H1 (cell line): ENCODE data around the gene ZDHHC11B. TPM values are rescaled to one million over a fixed set of nuclear protein-coding genes. Genes with fewer than 3 reads are reported as not detected.
A peak's percentile ranks its signal among the peaks of the same experiment; 100 is the strongest.

Experiments used
- CTCF ChIA-PET: fragments of 300-600 bp; sonication (Branson Sonifier 250); formaldehyde crosslinking; loops from one replicate; lab custom pipeline; 2021; ENCODE audit not compliant: partially characterized antibody; lab: Charles Lee
- POLR2A ChIA-PET: fragments of 300-600 bp; sonication (Branson Sonifier 250); formaldehyde crosslinking; loops from one replicate; lab custom pipeline; 2021; ENCODE audit warnings: inconsistent platforms; ENCODE audit not compliant: partially characterized antibody; lab: Charles Lee
- DNase-seq, 2 experiments: peaks; one replicate each; pipeline versions ENCODE4 v3.0.0 to v3.0.0-alpha.2; 2010 to 2022; ENCODE audit warnings: low spot score in 2 of 2, low read depth in 1 of 2, mixed read lengths in 1 of 2
- FAIRE-seq: peaks from 2 replicates; lab custom pipeline; 2011; peaks lifted over from hg19 to GRCh38; lab: Jason Lieb, UNC
- H2AFZ ChIP-seq: 2 replicates; pipeline ENCODE4 v1.8.1; 2012; ENCODE audit warnings: low read length, inconsistent platforms
- H2AK5ac ChIP-seq: 2 replicates; pipeline ENCODE4 v1.6.1; 2013; ENCODE audit warnings: low read depth, low read length
- H2BK120ac ChIP-seq: replicated peaks from 2 replicates; pipeline ENCODE3; 2013; ENCODE audit warnings: low read depth, low read length, inconsistent platforms
- H2BK12ac ChIP-seq: 2 replicates; pipeline ENCODE4 v1.6.1; 2013; ENCODE audit warnings: low read depth, low read length
- H2BK15ac ChIP-seq: 2 replicates; pipeline ENCODE4 v1.6.1; 2013; ENCODE audit warnings: low read length
- H2BK20ac ChIP-seq: 2 replicates; pipeline ENCODE4 v1.6.1; 2013; ENCODE audit warnings: low read length
- H2BK5ac ChIP-seq: 2 replicates; pipeline ENCODE4 v1.6.1; 2013; ENCODE audit warnings: low read depth, low read length
- H3K14ac ChIP-seq: 2 replicates; pipeline ENCODE4 v1.6.1; 2013; ENCODE audit warnings: inconsistent platforms; ENCODE audit not compliant: insufficient read length
- H3K18ac ChIP-seq: 2 replicates; pipeline ENCODE4 v1.6.1; 2013; ENCODE audit warnings: low read length; ENCODE audit errors: extremely low read depth
- H3K23ac ChIP-seq: 2 replicates; pipeline ENCODE4 v1.6.1; 2013; ENCODE audit warnings: inconsistent platforms; ENCODE audit not compliant: insufficient read length
- H3K23me2 ChIP-seq: 2 replicates; pipeline ENCODE4 v1.6.1; 2013; ENCODE audit warnings: low read depth, low read length
- H3K27ac ChIP-seq: 2 replicates; pipeline ENCODE4 v1.6.1; 2011; ENCODE audit warnings: low read depth, low read length, inconsistent platforms
- H3K27me3 ChIP-seq, 4 experiments: replicated peaks in 1 of 4; 1 replicate in 1 of 4; 2 replicates in 3 of 4; pipeline versions ENCODE4 v1.6.1 to v1.8.1; 2011 to 2013; ENCODE audit warnings: low read length in 3 of 4, mild to moderate bottlenecking in 3 of 4, inconsistent platforms in 2 of 4, mixed read lengths in 2 of 4, moderate library complexity in 1 of 4; ENCODE audit not compliant: control insufficient read depth in 3 of 4, insufficient read depth in 3 of 4; ENCODE audit errors: extremely low read depth in 1 of 4
- H3K36me3 ChIP-seq, 4 experiments: 2 replicates each; pipeline versions ENCODE4 v1.6.1 to v1.8.1; 2011 to 2013; ENCODE audit warnings: mild to moderate bottlenecking in 4 of 4, low read length in 3 of 4, moderate library complexity in 2 of 4, control low read depth in 1 of 4, inconsistent platforms in 1 of 4; ENCODE audit not compliant: insufficient read depth in 4 of 4, control insufficient read depth in 2 of 4
- H3K4ac ChIP-seq: replicated peaks from 2 replicates; pipeline ENCODE3; 2013; ENCODE audit warnings: low read length, low read depth, mixed read lengths, inconsistent platforms; ENCODE audit not compliant: insufficient read length
- H3K4me1 ChIP-seq, 4 experiments: replicated peaks in 1 of 4; 1 replicate in 1 of 4; 2 replicates in 3 of 4; pipeline versions ENCODE4 v1.6.1 to v1.8.1; 2011 to 2013; ENCODE audit warnings: low read length in 3 of 4, inconsistent platforms in 2 of 4, mixed read lengths in 1 of 4; ENCODE audit not compliant: insufficient read depth in 4 of 4, control insufficient read depth in 3 of 4
- H3K4me2 ChIP-seq, 2 experiments: 2 replicates each; pipeline versions ENCODE4 v1.6.1 to v1.8.1; 2011 to 2013; ENCODE audit warnings: low read depth in 2 of 2, low read length in 2 of 2, control low read depth in 1 of 2, inconsistent platforms in 1 of 2, mild to moderate bottlenecking in 1 of 2; ENCODE audit not compliant: insufficient read depth in 1 of 2
- H3K4me3 ChIP-seq, 4 experiments: fragments of 200-600, 300-600 bp in 1 of 4; sonication (generic), shearing (Covaris generic), sonication (Bioruptor Twin) in 1 of 4; 2 replicates each; pipeline versions ENCODE4 v1.5.1 to v1.8.1; 2011 to 2016; ENCODE audit warnings: low read length in 4 of 4, low read depth in 3 of 4, control low read depth in 2 of 4, inconsistent platforms in 2 of 4, mild to moderate bottlenecking in 2 of 4, mixed read lengths in 1 of 4, moderate library complexity in 1 of 4; ENCODE audit not compliant: insufficient read depth in 2 of 4; ENCODE audit errors: extremely low read depth in 1 of 4
- H3K56ac ChIP-seq: replicated peaks from 2 replicates; pipeline ENCODE3; 2013; ENCODE audit warnings: low read depth, mild to moderate bottlenecking, mixed read lengths, low read length, inconsistent platforms; ENCODE audit not compliant: insufficient read length
- H3K79me1 ChIP-seq: 2 replicates; pipeline ENCODE4 v1.6.1; 2013; ENCODE audit warnings: low read depth, low read length, control low read depth
- H3K79me2 ChIP-seq, 2 experiments: 2 replicates each; pipeline versions ENCODE4 v1.6.1 to v1.8.1; 2012 to 2013; ENCODE audit warnings: low read length in 2 of 2, mild to moderate bottlenecking in 2 of 2, inconsistent platforms in 1 of 2; ENCODE audit not compliant: insufficient read depth in 2 of 2, control insufficient read depth in 1 of 2
- H3K9ac ChIP-seq, 4 experiments: replicated peaks in 1 of 4; 1 replicate in 1 of 4; 2 replicates in 3 of 4; pipeline versions ENCODE4 v1.6.1 to v1.8.1; 2011 to 2013; ENCODE audit warnings: low read depth in 3 of 4, low read length in 3 of 4, control low read depth in 2 of 4, mild to moderate bottlenecking in 2 of 4, moderate library complexity in 2 of 4, inconsistent platforms in 1 of 4; ENCODE audit errors: extremely low read depth in 1 of 4
- H3K9me3 ChIP-seq, 2 experiments: 2 replicates each; pipeline versions ENCODE4 v1.6.1 to v1.8.1; 2012 to 2013; ENCODE audit warnings: mild to moderate bottlenecking in 2 of 2, moderate library complexity in 2 of 2, control low read depth in 1 of 2, inconsistent platforms in 1 of 2, low read depth in 1 of 2, low read length in 1 of 2, mixed read lengths in 1 of 2; ENCODE audit not compliant: insufficient read depth in 2 of 2
- H4K20me1 ChIP-seq, 2 experiments: replicated peaks in 1 of 2; 2 replicates each; pipeline versions ENCODE3 to v1.8.1; 2011 to 2013; ENCODE audit warnings: inconsistent platforms in 2 of 2, low read length in 2 of 2, mild to moderate bottlenecking in 1 of 2; ENCODE audit not compliant: insufficient read depth in 2 of 2, control insufficient read depth in 1 of 2
- H4K5ac ChIP-seq: 2 replicates; pipeline ENCODE4 v1.6.1; 2013; ENCODE audit warnings: low read length, low read depth, mixed read lengths, inconsistent platforms; ENCODE audit not compliant: insufficient read length
- H4K8ac ChIP-seq: 2 replicates; pipeline ENCODE4 v1.8.0; 2013; ENCODE audit warnings: mild to moderate bottlenecking, moderate library complexity, low read length, inconsistent platforms; ENCODE audit not compliant: insufficient read depth; ENCODE audit errors: extremely low read depth
- H4K91ac ChIP-seq: replicated peaks from 2 replicates; pipeline ENCODE3; 2013; ENCODE audit warnings: low read length, mixed read lengths, inconsistent platforms; ENCODE audit not compliant: insufficient read length
- GABPA ChIP-seq: IDR thresholded peaks from 2 replicates; pipeline ENCODE4 v1.6.1; 2011; ENCODE audit warnings: mild to moderate bottlenecking, low read length, moderate library complexity, borderline replicate concordance; ENCODE audit not compliant: insufficient read depth
- KDM5A ChIP-seq: fragments of 200-600 bp; IDR thresholded peaks from 2 replicates; pipeline ENCODE4 v1.7.1; 2012; ENCODE audit warnings: mild to moderate bottlenecking, low read length, inconsistent platforms, mixed read lengths
- POLR2A ChIP-seq, 2 experiments: IDR thresholded peaks; 1 replicate in 1 of 2; 2 replicates in 1 of 2; pipeline ENCODE4 v1.6.1; 2011; ENCODE audit warnings: low read depth in 2 of 2, low read length in 2 of 2, mild to moderate bottlenecking in 2 of 2; ENCODE audit errors: control extremely low read depth in 1 of 2
- RXRA ChIP-seq: IDR thresholded peaks from 2 replicates; pipeline ENCODE4 v1.6.1; 2011; ENCODE audit warnings: low read depth, mild to moderate bottlenecking, low read length, moderate library complexity; ENCODE audit not compliant: insufficient read depth
- SAP30 ChIP-seq: fragments of 300-600 bp; sonication (generic); IDR thresholded peaks from 2 replicates; pipeline ENCODE4 v1.7.1; 2012; ENCODE audit warnings: low read length, moderate library complexity, mild to moderate bottlenecking, inconsistent platforms; ENCODE audit not compliant: insufficient read depth, insufficient replicate concordance
- SIX5 ChIP-seq: IDR thresholded peaks from 2 replicates; pipeline ENCODE4 v1.6.1; 2011; ENCODE audit warnings: mild to moderate bottlenecking, low read depth, low read length
- SP2 ChIP-seq: IDR thresholded peaks from 2 replicates; pipeline ENCODE4 v1.6.1; 2012; ENCODE audit warnings: mild to moderate bottlenecking, low read length, inconsistent platforms
- TAF1 ChIP-seq: IDR thresholded peaks from 2 replicates; pipeline ENCODE4 v1.6.1; 2011; ENCODE audit warnings: mild to moderate bottlenecking, low read depth, low read length
- TEAD4 ChIP-seq: IDR thresholded peaks from 2 replicates; pipeline ENCODE4 v1.6.1; 2012; ENCODE audit warnings: low read depth, low read length, inconsistent platforms, mixed read lengths
- USF2 ChIP-seq: IDR thresholded peaks from 2 replicates; pipeline ENCODE4 v1.6.1; 2011; ENCODE audit warnings: low read length, improper control_type of control experiment
- WGBS, 2 experiments: shearing (Covaris generic) in 1 of 2; methylation state at CpG; one replicate each; pipeline versions ENCODE4 v1.1.6 to v1.1.7; 2013 to 2015; ENCODE audit warnings: low lambda C conversion rate in 2 of 2, mixed read lengths in 2 of 2, inconsistent platforms in 1 of 2, low coverage in 1 of 2, missing lambda C conversion rate in 1 of 2; ENCODE audit not compliant: insufficient replicate concordance in 2 of 2, insufficient coverage in 1 of 2, insufficient read length in 1 of 2; ENCODE audit errors: extremely low coverage in 1 of 2, missing lambda C conversion rate in 1 of 2; 5-methylcytosine and 5-hydroxymethylcytosine counted together
- polyA plus RNA-seq, 7 experiments: library from polyadenylated mRNA; depleted of rRNA in 3 of 7; stranded (reverse) in 5 of 7; unstranded in 2 of 7; fragments of >200 nt in 5 of 7; fragments of 200-250 nt in 2 of 7; gene quantifications; 1 replicate in 5 of 7; 2 replicates in 1 of 7; 4 replicates in 1 of 7; pipeline versions ENCODE4 v1.2.1 to v1.2.3, GENCODE V29; 2011 to 2013; ENCODE audit warnings: missing spikeins in 2 of 7, mixed read lengths in 2 of 7
- total RNA-seq: library from RNA; stranded (reverse); fragmentation: NEBNext Ultra II Directional; extraction: Animal tissue kit (Norgen Biotek cat#: 25700); gene quantifications from 2 replicates; pipeline ENCODE4 v1.2.1, GENCODE V29; 2021

ZDHHC11B gene
- total and polyA plus RNA-seq, 2 of the 8 experiments (the other 6 are each of a cell fraction or from before 2014, with no cell fraction given): 0.29 to 2.5 TPM

DNA sequence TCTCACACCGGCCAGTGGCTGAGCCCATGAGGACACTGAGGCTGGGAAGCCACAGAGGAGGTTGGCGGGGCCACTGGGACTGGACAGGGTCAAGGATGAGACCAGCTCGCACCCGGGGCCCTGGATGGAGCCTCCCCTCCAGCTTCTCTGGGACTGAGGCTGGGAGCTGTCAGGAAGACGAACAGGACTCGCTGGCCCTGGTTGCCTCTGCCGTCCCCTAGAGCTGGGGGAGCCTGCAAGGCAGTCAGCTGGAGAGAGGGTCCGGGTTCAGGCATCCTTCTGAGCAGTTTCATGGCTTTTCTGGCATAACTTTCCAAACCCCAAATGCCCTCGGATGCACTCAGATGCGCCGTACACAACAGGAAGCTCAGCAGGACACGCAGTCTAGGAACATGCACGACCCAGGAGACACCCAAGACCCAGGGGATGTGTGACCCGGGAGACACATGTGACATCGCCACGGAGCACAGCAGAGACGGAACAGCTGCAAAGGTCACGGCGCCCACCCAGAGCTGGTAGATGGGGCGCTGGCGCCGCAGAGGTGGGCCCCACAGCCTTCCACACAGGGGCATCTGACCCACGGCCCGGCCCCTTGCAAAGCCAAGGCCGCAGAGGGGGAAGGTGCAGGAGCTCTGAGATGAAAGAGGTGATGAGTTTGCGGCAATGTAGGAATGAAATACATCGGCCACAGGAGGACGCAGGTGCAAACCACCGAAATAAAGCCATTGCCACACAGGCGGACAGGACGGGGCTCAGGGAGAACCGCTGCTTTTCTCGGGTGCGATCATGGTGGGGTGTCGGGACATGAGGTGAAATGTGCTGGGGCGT lies 108.4 kb downstream of the ZDHHC11B start:
- Histone ChIP-seq H3K79me2 (no peaks in the 10 kb centered on the region), H2BK12ac (no peak overlapping the region), H4K20me1 (peaks cover 7 to 14% of the 10 kb centered on the region in 2 experiments), H3K9me3 (no peaks in the 10 kb centered on the region), H2BK15ac (no peak overlapping the region), H3K36me3 (no peaks in the 10 kb centered on the region), H3K23me2 (no peaks in the 10 kb centered on the region), H4K91ac (no peak overlapping the region), H3K79me1 (no peaks in the 10 kb centered on the region), H4K8ac (no peak overlapping the region; the same call in 1 of the 2 replicates), H4K5ac (no peak overlapping the region), H3K4me2 (no peak overlapping the region), H3K27me3 (peaks cover 0 to 14% (median 6%) of the 10 kb centered on the region in 4 experiments; a peak in 3 of 7 replicates), H2BK20ac (no peak overlapping the region), H2BK120ac (no peak overlapping the region), H3K4me3 (no peak overlapping the region), H2AK5ac (no peak overlapping the region; the same call in 1 of the 2 replicates), H3K4me1 (peaks cover 0 to 12% (median 10%) of the 10 kb centered on the region in 4 experiments; a peak in 5 of 7 replicates), H3K18ac (no peak overlapping the region), H3K14ac (no peak overlapping the region), H3K9ac (0 out of 7 replicates have a peak overlapping the region, but pooled peaks of 1 of the 4 experiments have one; percentile 5), H3K23ac (no peak overlapping the region), H3K56ac (no peak overlapping the region), H3K27ac (no peak overlapping the region), H2AFZ (no peak overlapping the region), H3K4ac (no peak overlapping the region), H2BK5ac (no peak overlapping the region)
- DNase-seq: peak in 1 of 2 experiments; percentile 49
- CTCF ChIA-PET: interaction anchor here (1.4 kb wide), 1 partner anchor 101 kb away, joined by 3 read pairs; no protein-coding TSS in a partner anchor
- POLR2A ChIA-PET: interaction anchor here (1.1 kb wide), 1 partner anchor 10 kb away, joined by 6 read pairs; no protein-coding TSS in a partner anchor
- WGBS, 2 experiments: 94% methylated on average over 33 of the region's 36 CpGs; no CpG with 5 or more reads in 1 of the 2 experiments
- no peak for FAIRE-seq
- TF ChIP-seq SP2 (no peak), SIX5 (no peak), TAF1 (no peak), KDM5A (no peak), RXRA (no peak), TEAD4 (no peak), SAP30 (no peak), USF2 (no peak), GABPA (no peak), POLR2A (IDR thresholded peaks at IDR 0.05; ENCODE audit: control extremely low read depth in 1 of 2, low read depth in 2 of 2, low read length in 2 of 2) (no peak; a peak in 1 of 3 replicates)
